Retinal pigment epithelial cell (primary cell): Measurements from ENCODE around the gene QRSL1.

ENCODE experiments used
- DNase-seq: peaks from one replicate; pipeline ENCODE4 v3.0.0-alpha.2; 2010; ENCODE audit warnings: low read depth
- H3K4me3 ChIP-seq: 2 replicates; pipeline ENCODE4 v1.5.1; 2011; ENCODE audit warnings: mild to moderate bottlenecking, low read length, control low read depth, moderate library complexity
- TF ChIP-seq, protein P1 (sequence below): conservative IDR thresholded peaks from 2 replicates; pipeline ENCODE4 v1.5.1; 2011; ENCODE audit warnings: low read depth, low read length, control low read depth, inconsistent platforms

Gene QRSL1

GRCh38 chr6:106614592-106615257, 14.7 kb upstream of the QRSL1 start:
- TF ChIP-seq, protein P1, sequence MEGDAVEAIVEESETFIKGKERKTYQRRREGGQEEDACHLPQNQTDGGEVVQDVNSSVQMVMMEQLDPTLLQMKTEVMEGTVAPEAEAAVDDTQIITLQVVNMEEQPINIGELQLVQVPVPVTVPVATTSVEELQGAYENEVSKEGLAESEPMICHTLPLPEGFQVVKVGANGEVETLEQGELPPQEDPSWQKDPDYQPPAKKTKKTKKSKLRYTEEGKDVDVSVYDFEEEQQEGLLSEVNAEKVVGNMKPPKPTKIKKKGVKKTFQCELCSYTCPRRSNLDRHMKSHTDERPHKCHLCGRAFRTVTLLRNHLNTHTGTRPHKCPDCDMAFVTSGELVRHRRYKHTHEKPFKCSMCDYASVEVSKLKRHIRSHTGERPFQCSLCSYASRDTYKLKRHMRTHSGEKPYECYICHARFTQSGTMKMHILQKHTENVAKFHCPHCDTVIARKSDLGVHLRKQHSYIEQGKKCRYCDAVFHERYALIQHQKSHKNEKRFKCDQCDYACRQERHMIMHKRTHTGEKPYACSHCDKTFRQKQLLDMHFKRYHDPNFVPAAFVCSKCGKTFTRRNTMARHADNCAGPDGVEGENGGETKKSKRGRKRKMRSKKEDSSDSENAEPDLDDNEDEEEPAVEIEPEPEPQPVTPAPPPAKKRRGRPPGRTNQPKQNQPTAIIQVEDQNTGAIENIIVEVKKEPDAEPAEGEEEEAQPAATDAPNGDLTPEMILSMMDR = no peak
- H3K4me3 ChIP-seq = no peak overlapping the region
- DNase-seq = no peak

DNA sequence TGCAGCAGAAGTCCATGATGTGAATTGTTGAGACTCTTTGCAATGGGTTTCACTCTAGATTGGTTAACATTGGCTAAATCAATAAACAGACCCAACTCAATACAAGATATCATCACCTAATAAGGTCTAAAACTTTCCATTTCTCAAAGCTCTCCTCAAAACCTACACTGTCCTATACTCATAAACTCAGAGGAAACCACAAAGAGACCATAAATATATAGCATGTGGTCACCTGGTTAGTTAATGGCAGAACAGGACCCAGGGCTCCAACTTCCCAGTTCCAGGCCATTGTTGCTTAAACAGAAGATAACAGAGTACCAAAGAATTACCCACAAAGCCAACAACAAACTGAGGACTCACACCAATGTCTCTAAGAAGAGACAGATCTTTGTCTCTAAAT, 12.1 kb upstream of the QRSL1 start:
- no peak overlapping the region for H3K4me3 ChIP-seq
- TF ChIP-seq, protein P1 = no peak
- no peak for DNase-seq

DNA sequence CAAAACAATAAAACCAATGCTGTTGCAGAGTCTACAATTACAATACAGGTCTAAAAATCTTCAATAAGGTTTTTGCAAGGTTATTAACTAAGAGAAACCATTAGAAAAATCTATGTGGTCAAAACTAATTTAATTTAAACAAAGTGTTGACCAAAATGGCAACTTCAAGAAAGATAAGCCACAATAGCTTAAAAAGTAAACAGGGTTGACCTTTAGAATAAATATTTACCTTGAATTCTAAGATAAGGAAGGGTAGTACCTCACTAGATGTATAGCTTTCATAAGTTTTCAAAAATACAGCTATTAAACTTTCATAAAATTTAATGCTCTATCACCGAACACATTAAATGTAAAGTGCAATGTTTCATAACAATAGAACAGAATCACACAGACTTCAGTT, 11.5 kb upstream of the QRSL1 start:
- no peak overlapping the region for H3K4me3 ChIP-seq
- no peak for DNase-seq
- TF ChIP-seq, protein P1 = no peak

DNA sequence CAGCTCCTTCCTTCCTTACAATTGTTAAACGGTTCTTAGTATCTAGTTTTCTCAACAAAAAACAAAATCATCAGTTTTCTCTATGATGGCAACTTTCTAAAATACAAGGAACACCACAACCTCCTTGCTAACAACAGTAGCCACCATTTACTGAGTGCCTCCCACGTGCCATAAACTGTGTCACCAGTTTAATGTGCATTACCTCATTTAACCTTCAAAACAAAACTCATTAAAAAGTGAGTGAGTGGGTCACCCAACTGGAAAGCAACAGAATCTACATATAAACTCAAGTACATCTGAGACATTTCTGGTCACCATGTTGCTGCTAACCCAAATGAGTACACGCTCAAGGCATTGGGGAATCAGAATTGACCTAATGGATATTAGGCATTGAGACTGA, 11.1 kb upstream of the QRSL1 start:
- TF ChIP-seq, protein P1 = no peak
- no peak for DNase-seq
- no peak overlapping the region for H3K4me3 ChIP-seq

DNA sequence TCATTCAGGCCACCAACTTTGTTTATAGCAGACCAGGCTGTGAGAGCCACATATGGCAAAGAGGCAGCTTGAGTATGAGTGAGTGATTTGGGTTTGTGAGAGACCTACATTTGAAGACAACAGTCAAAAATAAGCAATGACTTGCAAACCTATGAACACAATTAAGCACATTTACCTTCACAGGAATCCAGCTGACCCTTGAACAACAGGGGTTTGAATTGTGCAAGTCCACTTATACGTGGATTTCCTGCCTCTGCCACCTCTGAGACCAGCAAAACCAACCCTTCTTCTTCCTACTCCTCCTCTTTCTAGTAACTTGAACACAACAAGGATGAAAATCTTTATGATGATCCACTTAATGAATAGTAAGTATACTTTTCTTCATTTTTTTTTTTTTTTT, 10.2 kb upstream of the QRSL1 start:
- TF ChIP-seq, protein P1 = no peak
- no peak for DNase-seq
- H3K4me3 ChIP-seq = no peak overlapping the region

- TF ChIP-seq, protein P1 = no peak
- DNase-seq = no peak
- H3K4me3 ChIP-seq = no peak overlapping the region
These were observed 8.3 kb upstream of the QRSL1 start for GRCh38 chr6:106620931-106621672.

DNA sequence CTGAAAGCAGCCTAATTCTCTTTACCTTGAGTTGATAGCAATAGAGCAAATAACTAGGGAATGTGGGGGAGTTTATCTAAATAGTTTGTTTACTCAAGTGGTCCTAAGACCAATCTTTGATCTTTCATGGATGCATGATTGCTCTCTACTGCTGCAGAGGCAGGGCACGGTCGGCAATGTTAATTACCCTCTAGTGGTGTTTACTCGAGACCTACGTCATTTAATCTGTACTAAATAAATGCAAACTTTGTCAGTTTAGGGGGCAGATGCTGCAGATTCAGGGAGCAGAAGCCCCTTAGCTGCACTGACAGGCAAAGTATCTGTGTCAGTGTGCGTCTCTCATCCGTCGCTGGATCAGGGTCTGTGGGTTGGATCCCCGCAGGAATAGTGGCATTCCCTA, 7.0 kb upstream of the QRSL1 start:
- TF ChIP-seq, protein P1 = no peak
- H3K4me3 ChIP-seq = no peak overlapping the region
- DNase-seq = no peak
